HG03139 (cell line): ENCODE measurements around the gene ADAMTS1.

Experiments
- ATAC-seq: cut with Tn5 transposase; IDR thresholded peaks from one replicate; pipeline ENCODE4 v1.9.1; 2021; ENCODE audit not compliant: unreplicated experiment

The ADAMTS1 gene

DNA sequence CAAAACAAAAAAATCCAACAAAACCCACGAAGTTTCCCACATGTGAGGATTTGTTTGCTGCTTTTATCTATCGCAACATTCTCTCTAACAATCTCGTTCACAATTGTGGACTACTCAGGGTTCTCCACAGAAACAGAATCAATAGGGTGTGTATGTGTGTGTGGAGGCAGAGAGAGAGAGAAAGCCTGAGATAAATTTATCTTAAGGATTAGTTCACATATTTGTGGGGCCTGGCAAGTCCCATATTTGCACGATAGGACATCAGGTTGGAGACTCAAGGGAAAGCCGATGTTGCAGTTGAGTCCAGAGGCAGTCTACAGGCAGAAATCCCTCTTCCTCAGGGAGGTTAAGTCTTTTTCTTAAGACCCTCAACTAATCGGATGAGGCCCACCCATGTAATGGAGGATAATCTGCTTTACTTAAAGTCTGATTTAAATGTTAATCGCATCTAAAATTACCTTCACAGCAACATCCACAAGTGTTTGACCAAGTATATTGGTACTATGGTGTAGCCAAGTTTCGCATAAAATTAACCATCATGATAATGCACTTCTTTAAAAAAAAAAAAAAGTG is 31.7 kb downstream of the ADAMTS1 start:
- no peak for ATAC-seq

GRCh38 chr21:26812173-26812572 is 33.0 kb downstream of the ADAMTS1 start:
- no peak for ATAC-seq

- ATAC-seq, result no peak
Measured at GRCh38 chr21:26811482-26811881, 33.7 kb downstream of the ADAMTS1 start.

DNA sequence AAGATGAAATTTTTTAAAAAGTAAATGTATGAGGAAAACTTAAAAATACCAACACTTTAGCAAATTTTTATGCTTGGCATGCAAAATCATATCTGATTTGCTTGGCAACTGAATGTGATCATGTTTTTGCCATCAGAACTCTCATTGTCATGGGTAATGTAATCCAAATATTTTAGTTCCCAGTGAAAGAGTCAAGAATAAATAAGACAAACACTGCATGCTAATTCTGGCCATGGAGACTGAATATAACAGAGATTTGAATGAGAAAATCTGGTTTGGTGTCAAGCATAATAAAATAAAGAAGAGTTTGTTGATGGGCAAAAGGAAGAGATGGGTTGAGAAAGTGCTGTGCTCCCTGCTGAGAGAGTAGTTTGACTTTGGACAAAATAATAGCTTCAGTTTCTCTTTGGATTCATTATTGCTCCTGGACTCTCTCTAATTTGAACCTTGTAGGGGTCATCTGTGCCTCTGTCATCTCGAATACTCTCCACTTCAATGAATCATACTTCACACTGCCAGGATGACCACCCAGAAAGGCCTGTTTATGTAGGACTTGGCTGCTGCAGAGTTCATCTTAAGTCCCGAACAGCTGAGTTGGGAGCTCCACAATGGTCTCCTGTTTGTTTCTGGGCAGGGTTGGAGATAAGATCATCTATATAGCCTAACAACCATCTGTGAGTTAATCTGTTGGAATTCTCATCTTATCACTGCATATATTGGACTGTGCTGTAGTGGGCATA is 34.4 kb downstream of the ADAMTS1 start:
- no peak for ATAC-seq

GRCh38 chr21:26810266-26810665 is 34.9 kb downstream of the ADAMTS1 start:
- no peak for ATAC-seq

DNA sequence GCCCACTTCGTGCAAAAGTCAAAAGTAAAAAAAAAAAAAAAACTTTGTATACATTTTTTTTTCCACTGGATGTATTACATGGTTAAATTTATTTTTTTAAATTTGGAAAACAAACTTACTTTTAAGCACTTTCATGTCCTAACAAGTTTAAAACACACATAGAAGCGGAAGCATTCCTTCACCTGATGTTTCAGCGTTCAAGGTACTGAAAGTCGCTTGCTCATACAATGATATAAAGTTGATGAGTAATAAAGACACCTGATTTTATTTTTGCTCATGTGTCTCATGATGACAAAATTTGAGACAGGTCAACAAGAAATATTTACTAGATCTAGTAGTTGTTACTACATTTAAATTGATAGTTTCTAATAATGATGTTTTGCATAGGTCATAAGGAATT is 35.5 kb downstream of the ADAMTS1 start:
- no peak for ATAC-seq

GRCh38 chr21:26806801-26807295 is 38.4 kb downstream of the ADAMTS1 start:
- ATAC-seq, result no peak

GRCh38 chr21:26804895-26805609 is 40.2 kb downstream of the ADAMTS1 start:
- no peak for ATAC-seq

DNA sequence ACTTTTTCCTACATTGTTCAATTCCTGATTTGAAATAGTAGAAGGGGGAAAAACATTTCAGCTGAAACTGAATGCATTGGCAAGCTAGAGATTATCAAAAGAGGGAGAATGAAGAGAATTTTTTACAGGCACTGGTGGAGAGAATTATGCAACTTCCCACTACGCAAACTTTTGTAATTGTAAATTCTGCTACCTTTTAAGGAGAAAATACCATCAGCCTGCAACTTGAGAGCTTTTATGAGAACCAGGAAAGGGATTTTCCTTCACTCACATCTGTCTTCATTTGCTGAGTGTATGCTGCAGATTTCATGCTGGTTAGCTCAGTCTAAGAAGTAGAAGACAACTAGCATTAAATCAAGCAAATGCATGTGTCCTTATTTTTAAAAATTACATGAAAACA is 43.7 kb downstream of the ADAMTS1 start:
- ATAC-seq, result no peak

DNA sequence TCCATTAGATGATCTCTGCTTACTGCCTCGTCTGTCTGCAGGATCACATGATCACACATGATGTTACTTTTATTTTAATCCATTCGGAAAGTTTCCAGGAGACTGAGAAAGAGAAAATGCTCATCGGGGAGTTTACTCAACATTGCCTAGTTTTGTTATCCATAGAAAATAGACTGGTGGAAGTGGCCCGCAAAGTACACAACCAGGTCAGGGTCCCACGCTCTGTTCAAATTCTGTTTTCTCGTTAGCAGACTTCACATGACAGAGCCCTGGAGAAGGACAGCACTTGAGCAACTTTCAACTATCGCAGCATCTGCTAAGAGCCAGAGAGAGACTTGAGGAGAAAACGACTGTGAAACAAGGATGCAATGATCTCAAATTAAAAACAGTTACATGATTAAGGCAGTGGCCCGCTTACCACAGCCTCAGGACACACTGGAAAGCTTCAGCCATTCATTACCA is 44.2 kb downstream of the ADAMTS1 start:
- ATAC-seq, result no peak

GRCh38 chr21:26800455-26800854 is 44.8 kb downstream of the ADAMTS1 start:
- no peak for ATAC-seq

DNA sequence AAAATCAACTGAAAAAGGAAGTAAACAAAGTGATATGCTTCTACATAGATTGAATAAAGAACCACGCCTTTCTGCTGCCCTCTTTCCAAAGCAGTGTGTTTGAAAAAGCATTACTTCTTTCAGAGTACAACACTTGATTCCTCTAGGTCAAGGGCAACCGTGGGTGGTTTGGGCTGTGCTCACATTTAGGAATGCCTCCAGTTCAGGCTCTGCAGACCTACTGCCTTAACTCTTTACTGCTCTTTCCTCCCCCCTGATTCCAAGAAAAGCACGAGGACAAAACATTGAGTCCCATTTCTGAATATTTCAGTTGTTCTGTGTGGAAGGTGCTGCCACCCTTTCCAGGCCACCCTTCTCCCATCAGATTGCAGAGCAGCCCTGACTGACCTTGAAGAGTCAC is 45.2 kb downstream of the ADAMTS1 start:
- no peak for ATAC-seq

DNA sequence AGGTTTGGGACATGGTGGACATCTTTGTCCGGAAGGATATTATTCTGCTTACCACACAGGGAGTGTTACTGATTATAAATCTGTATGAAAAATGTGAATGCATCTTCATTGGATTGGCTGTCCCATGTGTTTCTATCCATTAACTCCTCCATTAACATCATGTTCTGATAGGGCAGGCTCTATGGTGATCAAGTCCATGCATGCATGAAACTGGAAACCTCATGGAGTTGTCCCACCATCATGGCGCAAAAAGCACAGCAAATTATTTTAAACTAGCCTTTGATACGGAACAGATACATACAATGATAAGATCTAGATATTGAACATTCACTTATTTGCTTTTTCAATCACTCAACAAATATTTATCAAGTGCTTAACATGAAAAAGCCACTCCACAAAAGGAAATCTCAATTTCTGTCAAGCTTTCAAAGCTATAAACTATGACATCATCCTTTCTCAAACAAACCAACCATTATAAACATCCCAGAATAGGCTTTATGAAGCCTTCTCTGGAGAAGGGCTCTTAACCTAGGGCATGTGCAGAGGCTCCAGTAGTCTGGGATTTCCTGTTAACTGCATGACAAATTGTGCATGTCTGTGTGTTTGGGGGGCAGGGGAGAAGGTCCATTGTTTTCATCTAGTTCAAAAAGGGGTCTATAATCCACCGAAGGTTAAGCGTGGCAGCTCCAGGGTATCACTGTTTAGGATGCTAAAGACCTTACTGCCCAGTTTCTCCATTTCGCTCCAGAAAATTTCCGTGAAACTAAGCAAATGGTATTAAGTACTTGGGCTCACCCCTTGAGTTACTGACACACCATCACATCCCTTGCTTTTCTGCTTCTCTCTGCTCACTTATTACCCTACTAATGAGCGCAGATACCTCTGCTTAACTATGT is 46.1 kb downstream of the ADAMTS1 start:
- ATAC-seq, result no peak

DNA sequence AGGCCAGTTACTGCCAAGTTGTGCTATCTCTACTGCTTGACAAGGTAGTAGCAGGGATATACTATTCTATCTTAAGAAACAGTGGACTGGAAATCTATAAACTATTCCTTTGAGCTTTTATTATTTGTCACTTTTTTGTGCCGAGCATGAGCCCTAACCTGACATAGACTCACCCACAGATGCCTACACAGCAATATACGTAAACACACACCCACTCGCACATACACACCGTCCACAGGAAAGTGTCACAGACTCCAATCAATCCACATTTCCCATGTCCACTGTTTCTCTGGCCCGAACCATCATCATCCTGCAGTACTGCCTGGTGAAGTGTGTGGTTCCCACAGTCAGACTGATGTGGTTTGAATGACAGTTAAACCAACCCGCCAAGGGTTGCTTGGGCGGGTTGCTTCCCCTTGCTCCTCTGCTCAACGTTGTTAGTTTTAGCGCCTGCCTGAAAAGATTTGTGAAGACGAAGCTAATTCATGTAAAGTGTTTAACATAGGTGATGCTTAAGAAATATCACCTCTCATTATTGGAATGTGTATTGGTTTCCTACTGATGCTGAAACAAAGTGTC is 47.2 kb downstream of the ADAMTS1 start:
- no peak for ATAC-seq

- no peak for ATAC-seq
Measured at GRCh38 chr21:26795866-26796329, 49.3 kb downstream of the ADAMTS1 start.

- ATAC-seq, result no peak
Measured at GRCh38 chr21:26795412-26795805, 49.8 kb downstream of the ADAMTS1 start.

DNA sequence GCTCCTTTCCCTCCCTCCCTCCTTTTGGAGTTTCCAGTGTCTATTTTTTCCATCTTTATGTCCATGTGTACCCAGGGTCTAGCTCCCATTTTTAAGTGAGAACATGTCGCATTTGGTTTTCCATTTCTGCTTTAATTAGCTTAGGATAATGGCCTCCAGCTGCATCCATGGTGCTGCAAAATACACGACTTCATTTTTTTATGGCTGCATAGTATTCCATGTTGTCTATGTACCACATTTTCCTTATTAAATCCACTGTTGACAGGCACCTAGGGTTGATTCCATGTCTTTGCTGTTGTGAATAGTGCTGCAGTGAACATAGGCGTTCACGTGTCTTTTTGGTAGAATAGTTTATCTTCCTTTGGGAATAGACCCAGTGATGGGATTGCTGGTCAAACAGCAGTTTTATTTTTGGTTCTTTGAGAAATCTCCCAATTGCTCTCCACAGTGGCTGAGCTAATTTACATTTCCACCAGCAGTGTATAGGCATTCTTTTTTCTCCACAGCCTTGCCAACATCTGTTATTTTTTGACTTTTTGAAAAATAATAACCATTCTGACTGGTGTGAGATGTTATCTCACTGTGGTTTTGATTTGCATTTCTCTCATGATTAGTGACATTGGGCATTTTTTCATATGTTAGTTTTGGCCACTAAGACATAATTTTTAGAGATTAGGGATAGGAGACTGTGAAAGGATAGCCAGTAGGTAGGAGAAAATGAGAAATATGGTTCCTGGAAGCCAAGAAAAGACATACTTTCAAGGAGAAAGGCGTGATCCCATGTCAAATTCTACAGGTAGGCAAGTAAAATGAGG is 50.4 kb downstream of the ADAMTS1 start:
- ATAC-seq, result no peak

GRCh38 chr21:26790296-26790695 is 54.9 kb downstream of the ADAMTS1 start:
- ATAC-seq, result no peak

- no peak for ATAC-seq
Measured at GRCh38 chr21:26788790-26789189, 56.4 kb downstream of the ADAMTS1 start.
